Neural cell (in vitro differentiated cells): Measurements from ENCODE around the gene ZFPL1. TPM values are rescaled to one million over a fixed set of nuclear protein-coding genes. Genes with fewer than 3 reads are reported as not detected.

Experiments
- H2AFZ ChIP-seq: fragments of 200-600, 300-800 bp; sonication (generic), shearing (Covaris generic); 2 replicates; pipeline ENCODE4 v1.6.0; 2014; ENCODE audit warnings: low read depth, mild to moderate bottlenecking, antibody characterized with exemption, low read length, moderate library complexity
- H3F3A ChIP-seq: fragments of 200-600 bp; shearing (Covaris generic); 2 replicates; pipeline ENCODE4 v1.6.1; 2016; ENCODE audit warnings: mild to moderate bottlenecking, moderate library complexity, mixed read lengths, antibody characterized with exemption, low read length; ENCODE audit not compliant: insufficient read depth, poor library complexity, severe bottlenecking
- H3K27ac ChIP-seq: fragments of 200-600, 300-800 bp; sonication (generic), shearing (Covaris generic); 2 replicates; pipeline ENCODE4 v1.5.1; 2014; ENCODE audit warnings: mild to moderate bottlenecking, low read length, moderate library complexity
- H3K27me3 ChIP-seq: fragments of 300-800, 200-600 bp; sonication (generic), shearing (Covaris generic); 2 replicates; pipeline ENCODE4 v1.6.0; 2014; ENCODE audit warnings: mild to moderate bottlenecking, low read depth, low read length, moderate library complexity; ENCODE audit not compliant: insufficient read depth
- H3K36me3 ChIP-seq: fragments of 300-800, 200-600 bp; sonication (generic), shearing (Covaris generic); 2 replicates; pipeline ENCODE4 v1.5.1; 2014; ENCODE audit warnings: mild to moderate bottlenecking, antibody characterized with exemption, low read length, moderate library complexity; ENCODE audit not compliant: insufficient read depth
- H3K4me2 ChIP-seq: fragments of 300-800, 200-600 bp; sonication (generic), shearing (Covaris generic); 2 replicates; pipeline ENCODE4 v1.6.0; 2014; ENCODE audit warnings: mild to moderate bottlenecking, low read length
- H3K4me3 ChIP-seq: fragments of 300-800, 200-600 bp; sonication (generic), shearing (Covaris generic); 2 replicates; pipeline ENCODE4 v1.5.1; 2014; ENCODE audit warnings: mild to moderate bottlenecking, low read length, moderate library complexity
- H3K79me2 ChIP-seq: fragments of 200-600 bp; shearing (Covaris generic); replicated peaks from 2 replicates; pipeline ENCODE4 v1.6.0; 2014; ENCODE audit warnings: mild to moderate bottlenecking, low read length, moderate library complexity; ENCODE audit not compliant: insufficient read depth
- H3K9ac ChIP-seq: fragments of 300-800, 200-600 bp; sonication (generic), shearing (Covaris generic); 2 replicates; pipeline ENCODE4 v1.6.1; 2016; ENCODE audit warnings: mild to moderate bottlenecking, low read length, mixed read lengths
- H3K9me2 ChIP-seq: fragments of 200-600 bp; shearing (Covaris generic); 2 replicates; pipeline ENCODE4 v1.6.1; 2016; ENCODE audit warnings: mild to moderate bottlenecking, low read length, mixed read lengths; ENCODE audit not compliant: insufficient read depth
- H3K9me3 ChIP-seq: fragments of 200-600, 300-800 bp; sonication (generic), shearing (Covaris generic); 2 replicates; pipeline ENCODE4 v1.6.1; 2016; ENCODE audit warnings: mild to moderate bottlenecking, mixed run types, low read length, moderate library complexity, mixed read lengths
- H4K20me1 ChIP-seq: fragments of 200-600 bp; shearing (Covaris generic); 2 replicates; pipeline ENCODE4 v1.6.1; 2016; ENCODE audit warnings: mild to moderate bottlenecking, mixed run types; ENCODE audit not compliant: insufficient read depth
- EP300 ChIP-seq: fragments of 450-650 bp; conservative IDR thresholded peaks from 2 replicates; pipeline ENCODE4 v1.6.1; 2014; ENCODE audit warnings: antibody characterized with exemption, mild to moderate bottlenecking, moderate library complexity; ENCODE audit not compliant: poor library complexity, severe bottlenecking
- EZH2 ChIP-seq: fragments of 200-600, 300-800 bp; shearing (Covaris generic), sonication (generic); IDR thresholded peaks from 2 replicates; pipeline ENCODE4 v1.6.1; 2014; ENCODE audit warnings: antibody characterized with exemption, low read length, borderline replicate concordance, mild to moderate bottlenecking; ENCODE audit not compliant: insufficient read depth, poor library complexity, severe bottlenecking
- MXI1 ChIP-seq: fragments of 450-650 bp; conservative IDR thresholded peaks from 2 replicates; pipeline ENCODE4 v1.6.1; 2014; ENCODE audit warnings: antibody characterized with exemption, mild to moderate bottlenecking; ENCODE audit not compliant: poor library complexity, severe bottlenecking
- POLR2AphosphoS5 ChIP-seq: IDR thresholded peaks from 2 replicates; pipeline ENCODE4 v1.6.1; 2012
- RAD21 ChIP-seq: fragments of 450-650 bp; conservative IDR thresholded peaks from 2 replicates; pipeline ENCODE4 v1.6.1; 2014; ENCODE audit warnings: antibody characterized with exemption, mild to moderate bottlenecking, moderate library complexity
- SMC3 ChIP-seq: fragments of 450-650 bp; conservative IDR thresholded peaks from 2 replicates; pipeline ENCODE4 v1.6.1; 2014; ENCODE audit warnings: antibody characterized with exemption, mild to moderate bottlenecking, moderate library complexity; ENCODE audit not compliant: poor library complexity
- TAF1 ChIP-seq: IDR thresholded peaks from 2 replicates; pipeline ENCODE4 v1.6.1; 2012; ENCODE audit warnings: low read depth
- polyA plus RNA-seq: library from polyadenylated mRNA; depleted of rRNA; stranded (reverse); fragments of >200 nt; gene quantifications from 2 replicates; pipeline ENCODE4 v1.2.3, GENCODE V29; 2014
- small RNA-seq, 3 experiments: library from RNA; depleted of rRNA; stranded (forward); fragments of <200 nt; gene quantifications; one replicate each; pipeline ENCODE3, GENCODE V24; 2012
- TF ChIP-seq, protein P1 (sequence below): fragments of 450-650 bp; IDR thresholded peaks from 2 replicates; pipeline ENCODE4 v1.5.1; 2014; ENCODE audit warnings: antibody characterized with exemption, mild to moderate bottlenecking, moderate library complexity; ENCODE audit not compliant: poor library complexity, severe bottlenecking
- TF ChIP-seq, protein P2 (sequence below): IDR thresholded peaks from 2 replicates; pipeline ENCODE4 v1.6.1; 2012; ENCODE audit warnings: borderline replicate concordance

Gene ZFPL1
- polyA plus RNA-seq, 1 donor from 2014 or later, result 42.0 TPM

DNA sequence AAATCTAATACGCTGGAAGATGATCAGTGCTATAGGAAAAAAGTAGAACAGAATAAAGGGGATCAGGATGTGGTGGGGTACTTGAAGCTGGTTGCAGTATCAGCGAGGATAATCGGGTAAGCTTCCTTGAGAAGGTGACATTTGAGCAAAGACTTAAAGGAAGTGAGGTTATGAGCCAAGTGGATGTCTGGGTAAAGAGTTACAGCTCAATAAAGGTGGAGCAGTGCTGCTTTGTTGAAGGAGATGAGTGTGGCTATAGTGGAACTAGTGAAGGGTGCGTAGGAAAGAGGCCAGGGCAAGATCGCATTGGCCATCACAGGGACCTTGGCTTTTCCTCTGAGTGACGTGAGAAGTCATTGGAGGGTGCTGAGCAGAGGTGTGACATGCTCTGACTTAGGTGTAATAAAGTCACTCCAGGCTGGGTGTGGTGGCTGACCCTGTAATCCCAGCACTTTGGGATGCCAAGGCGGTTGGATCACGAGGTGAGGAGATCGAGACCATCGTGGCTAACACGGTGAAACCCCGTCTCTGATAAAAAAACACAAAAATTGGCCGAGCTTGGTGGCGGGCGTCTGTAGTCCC is 52.6 kb downstream of the ZFPL1 start:
- Histone ChIP-seq H3K4me3 (no peak overlapping the region), H3K4me2 (no peak overlapping the region), H3K9me3 (no peaks in the 10 kb centered on the region), H4K20me1 (no peaks in the 10 kb centered on the region), H3K27ac (no peak overlapping the region), H3K36me3 (no peaks in the 10 kb centered on the region), H3K9me2 (no peaks in the 10 kb centered on the region), H3F3A (peaks cover 5% of the 10 kb centered on the region), H3K27me3 (peaks cover 4% of the 10 kb centered on the region), H3K9ac (no peak overlapping the region), H2AFZ (no peak overlapping the region), H3K79me2 (peaks cover 16% of the 10 kb centered on the region)
- TF ChIP-seq, protein P1, sequence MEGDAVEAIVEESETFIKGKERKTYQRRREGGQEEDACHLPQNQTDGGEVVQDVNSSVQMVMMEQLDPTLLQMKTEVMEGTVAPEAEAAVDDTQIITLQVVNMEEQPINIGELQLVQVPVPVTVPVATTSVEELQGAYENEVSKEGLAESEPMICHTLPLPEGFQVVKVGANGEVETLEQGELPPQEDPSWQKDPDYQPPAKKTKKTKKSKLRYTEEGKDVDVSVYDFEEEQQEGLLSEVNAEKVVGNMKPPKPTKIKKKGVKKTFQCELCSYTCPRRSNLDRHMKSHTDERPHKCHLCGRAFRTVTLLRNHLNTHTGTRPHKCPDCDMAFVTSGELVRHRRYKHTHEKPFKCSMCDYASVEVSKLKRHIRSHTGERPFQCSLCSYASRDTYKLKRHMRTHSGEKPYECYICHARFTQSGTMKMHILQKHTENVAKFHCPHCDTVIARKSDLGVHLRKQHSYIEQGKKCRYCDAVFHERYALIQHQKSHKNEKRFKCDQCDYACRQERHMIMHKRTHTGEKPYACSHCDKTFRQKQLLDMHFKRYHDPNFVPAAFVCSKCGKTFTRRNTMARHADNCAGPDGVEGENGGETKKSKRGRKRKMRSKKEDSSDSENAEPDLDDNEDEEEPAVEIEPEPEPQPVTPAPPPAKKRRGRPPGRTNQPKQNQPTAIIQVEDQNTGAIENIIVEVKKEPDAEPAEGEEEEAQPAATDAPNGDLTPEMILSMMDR, result no peak
- TF ChIP-seq POLR2AphosphoS5 (no peak), SMC3 (no peak), EP300 (no peak), TAF1 (no peak), EZH2 (no peak), RAD21 (no peak), MXI1 (no peak)
- TF ChIP-seq, protein P2, sequence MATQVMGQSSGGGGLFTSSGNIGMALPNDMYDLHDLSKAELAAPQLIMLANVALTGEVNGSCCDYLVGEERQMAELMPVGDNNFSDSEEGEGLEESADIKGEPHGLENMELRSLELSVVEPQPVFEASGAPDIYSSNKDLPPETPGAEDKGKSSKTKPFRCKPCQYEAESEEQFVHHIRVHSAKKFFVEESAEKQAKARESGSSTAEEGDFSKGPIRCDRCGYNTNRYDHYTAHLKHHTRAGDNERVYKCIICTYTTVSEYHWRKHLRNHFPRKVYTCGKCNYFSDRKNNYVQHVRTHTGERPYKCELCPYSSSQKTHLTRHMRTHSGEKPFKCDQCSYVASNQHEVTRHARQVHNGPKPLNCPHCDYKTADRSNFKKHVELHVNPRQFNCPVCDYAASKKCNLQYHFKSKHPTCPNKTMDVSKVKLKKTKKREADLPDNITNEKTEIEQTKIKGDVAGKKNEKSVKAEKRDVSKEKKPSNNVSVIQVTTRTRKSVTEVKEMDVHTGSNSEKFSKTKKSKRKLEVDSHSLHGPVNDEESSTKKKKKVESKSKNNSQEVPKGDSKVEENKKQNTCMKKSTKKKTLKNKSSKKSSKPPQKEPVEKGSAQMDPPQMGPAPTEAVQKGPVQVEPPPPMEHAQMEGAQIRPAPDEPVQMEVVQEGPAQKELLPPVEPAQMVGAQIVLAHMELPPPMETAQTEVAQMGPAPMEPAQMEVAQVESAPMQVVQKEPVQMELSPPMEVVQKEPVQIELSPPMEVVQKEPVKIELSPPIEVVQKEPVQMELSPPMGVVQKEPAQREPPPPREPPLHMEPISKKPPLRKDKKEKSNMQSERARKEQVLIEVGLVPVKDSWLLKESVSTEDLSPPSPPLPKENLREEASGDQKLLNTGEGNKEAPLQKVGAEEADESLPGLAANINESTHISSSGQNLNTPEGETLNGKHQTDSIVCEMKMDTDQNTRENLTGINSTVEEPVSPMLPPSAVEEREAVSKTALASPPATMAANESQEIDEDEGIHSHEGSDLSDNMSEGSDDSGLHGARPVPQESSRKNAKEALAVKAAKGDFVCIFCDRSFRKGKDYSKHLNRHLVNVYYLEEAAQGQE, result no peak

Small RNA genes within 50 kb of the gene (small RNA-seq; reads per million reads assigned to genes)
- gene SNX15, result 0 reads per million in 3 experiments

Other genes starting within 250 kb of the ZFPL1 start
- 0.26 TPM in 1 of 2 replicates, not detected in the other for gene CDC42BPG, start 239.6 kb upstream of the ZFPL1 start, polyA plus RNA-seq
- gene EHD1, start 205.6 kb upstream of the ZFPL1 start, polyA plus RNA-seq, result 26.4 and 34.9 TPM in 2 replicates
- gene ATG2A, start 167.0 kb upstream of the ZFPL1 start, polyA plus RNA-seq, result 7.5 and 10.7 TPM in 2 replicates
- gene PPP2R5B, start 159.5 kb upstream of the ZFPL1 start, polyA plus RNA-seq, result 76.1 and 86.9 TPM in 2 replicates
- gene GPHA2, start 148.3 kb upstream of the ZFPL1 start, polyA plus RNA-seq, result not detected in 2 replicates
- gene MAJIN, start 112.1 kb upstream of the ZFPL1 start, polyA plus RNA-seq, result not detected in 2 replicates
- gene BATF2, start 87.3 kb upstream of the ZFPL1 start, polyA plus RNA-seq, result not detected in 2 replicates
- 158 and 174 TPM in 2 replicates for gene ARL2, start 70.1 kb upstream of the ZFPL1 start, polyA plus RNA-seq
- 11.2 and 15.3 TPM in 2 replicates for gene SNX15, start 56.8 kb upstream of the ZFPL1 start, polyA plus RNA-seq
- 23.5 and 27.0 TPM in 2 replicates for gene SAC3D1, start 43.0 kb upstream of the ZFPL1 start, polyA plus RNA-seq
- not detected in 2 replicates for gene NAALADL1, start 25.7 kb upstream of the ZFPL1 start, polyA plus RNA-seq
- 2.3 and 2.4 TPM in 2 replicates for gene CDCA5, start 182 bp upstream of the ZFPL1 start, polyA plus RNA-seq
- 230 and 313 TPM in 2 replicates for gene VPS51, start 12.0 kb downstream of the ZFPL1 start, polyA plus RNA-seq
- gene TM7SF2, start 27.6 kb downstream of the ZFPL1 start, polyA plus RNA-seq, result 78.4 and 99.5 TPM in 2 replicates
- 6.9 and 7.0 TPM in 2 replicates for gene ZNHIT2, start 33.5 kb downstream of the ZFPL1 start, polyA plus RNA-seq
- 299 and 420 TPM in 2 replicates for gene FAU, start 37.9 kb downstream of the ZFPL1 start, polyA plus RNA-seq
- gene MRPL49, start 38.1 kb downstream of the ZFPL1 start, polyA plus RNA-seq, result 80.5 and 83.2 TPM in 2 replicates
- 12.8 and 13.0 TPM in 2 replicates for gene SYVN1, start 50.3 kb downstream of the ZFPL1 start, polyA plus RNA-seq
- gene SPDYC, start 86.0 kb downstream of the ZFPL1 start, polyA plus RNA-seq, result not detected in 2 replicates
- gene CAPN1, start 97.7 kb downstream of the ZFPL1 start, polyA plus RNA-seq, result 102 and 121 TPM in 2 replicates
- gene POLA2, start 177.7 kb downstream of the ZFPL1 start, polyA plus RNA-seq, result 4.3 and 7.2 TPM in 2 replicates
- gene CDC42EP2, start 230.6 kb downstream of the ZFPL1 start, polyA plus RNA-seq, result 0.56 and 1.3 TPM in 2 replicates
- gene DPF2, start 249.6 kb downstream of the ZFPL1 start, polyA plus RNA-seq, result 57.8 and 60.9 TPM in 2 replicates